ENCODE data around the gene EML2. TPM values are rescaled to one million over a fixed set of nuclear protein-coding genes. Genes with fewer than 3 reads are reported as not detected.

EML2 gene
- total RNA-seq, 1 donor from 2014 or later = 207 TPM

DNA sequence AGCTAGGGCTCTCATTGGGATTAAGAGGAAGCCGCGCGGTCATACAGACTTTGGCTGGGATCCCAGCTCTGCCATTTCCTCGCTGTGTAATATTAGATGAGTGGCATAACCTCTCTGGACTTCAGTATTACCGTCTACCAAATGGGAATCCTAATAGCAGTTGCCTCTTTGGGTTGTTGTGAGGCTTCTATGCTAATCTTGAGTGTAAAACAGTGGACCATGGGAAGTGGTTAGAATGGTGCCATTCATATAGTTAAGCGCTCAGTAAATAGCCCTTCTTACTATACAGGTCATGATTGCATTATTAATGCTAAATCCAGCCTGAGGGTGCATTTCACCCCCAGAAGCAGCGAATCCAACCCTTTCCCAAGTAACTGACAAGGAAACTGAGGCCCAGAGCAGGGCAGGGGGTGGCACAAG lies 54.0 kb downstream of the EML2 start:
- Mint-ChIP-seq H3K27ac (peak overlapping the region; percentile 97), H3K9me3 (no peaks in the 10 kb centered on the region), H3K27me3 (ENCODE audit: low read depth) (peaks cover 6% of the 10 kb centered on the region), H3K4me3 (ENCODE audit: low read depth) (peak overlapping the region; percentile 89), H3K4me1 (ENCODE audit: low read depth) (peaks cover 9% of the 10 kb centered on the region), H3K36me3 (ENCODE audit: low read depth) (peaks cover 18% of the 10 kb centered on the region)
- intact Hi-C loops (cut with micrococcal nuclease) = loop anchor here (10.0 kb wide), 1 partner anchor 160 kb away; the partner anchor contains the start of gene ERCC1
- no peak for DNase-seq (ENCODE audit: low spot score)

DNA sequence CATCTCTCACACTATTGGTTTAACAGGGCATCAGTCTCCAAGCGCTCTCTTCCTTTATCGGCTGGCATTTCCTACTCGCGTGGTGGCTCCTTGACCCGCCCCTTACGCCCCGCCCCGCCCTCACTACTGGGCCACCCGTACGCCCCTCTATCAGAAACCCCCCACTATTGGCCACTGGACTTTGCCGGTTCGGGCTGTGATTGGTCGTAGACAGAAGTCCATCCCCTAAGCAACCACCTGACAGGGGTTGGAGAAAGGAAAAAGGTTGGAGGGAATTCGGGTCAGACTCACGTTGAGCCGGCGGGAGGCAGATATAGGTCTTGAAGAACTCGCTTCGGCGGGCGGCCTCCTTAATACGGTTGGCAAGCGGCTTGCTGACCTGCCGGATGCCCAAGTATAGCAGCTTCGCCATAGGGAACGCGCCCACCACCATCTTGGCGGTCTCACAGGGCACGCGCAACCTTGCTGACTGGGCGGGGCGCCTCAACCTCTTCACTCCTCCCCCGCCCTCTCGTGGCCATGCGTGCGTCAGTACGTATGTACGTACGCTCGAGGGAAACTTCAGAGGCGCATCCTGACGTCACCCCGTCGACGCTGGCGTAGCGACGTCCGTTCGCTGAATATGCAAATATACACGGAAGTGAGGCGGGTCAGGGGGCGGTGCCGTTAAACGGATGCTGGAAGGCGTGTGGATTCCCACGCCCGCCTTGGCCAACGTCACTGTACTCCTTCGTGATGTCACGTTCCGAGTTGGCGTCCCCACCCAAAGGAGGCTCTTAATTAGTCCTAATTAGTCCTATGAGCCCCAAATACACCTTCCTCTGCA lies 54.7 kb downstream of the EML2 start, which contains the start of gene OPA3:
TSS of gene OPA3 (minus strand) at position 471 of the 826 bp plus-strand sequence. CDS start at position 433, 38 bp downstream.
- peak within 1 kb of the TSS; percentile 89 for H3K4me3 Mint-ChIP-seq (ENCODE audit: low read depth)
- H3K27me3 Mint-ChIP-seq (ENCODE audit: low read depth) = peaks cover under 1% of the 10 kb centered on the region
- peak within 1 kb of the TSS; percentile 97 for H3K27ac Mint-ChIP-seq
- peaks cover 9% of the 10 kb centered on the region for H3K4me1 Mint-ChIP-seq (ENCODE audit: low read depth)
- H3K9me3 Mint-ChIP-seq = no peaks in the 10 kb centered on the region
- intact Hi-C loops (cut with micrococcal nuclease) = loop anchor here (1.0 to 10.0 kb wide), 5 partner anchors 30 to 160 kb away; partner anchors contain the start of genes ERCC1, QPCTL, SNRPD2 and VASP
- DNase-seq (ENCODE audit: low spot score) = peak; percentile 98
- H3K36me3 Mint-ChIP-seq (ENCODE audit: low read depth) = peaks cover 18% of the 10 kb centered on the region

GRCh38 chr19:45581576-45581975 lies 57.6 kb downstream of the EML2 start:
- Mint-ChIP-seq H3K27ac (no peak overlapping the region), H3K9me3 (no peaks in the 10 kb centered on the region), H3K4me3 (ENCODE audit: low read depth) (peak overlapping the region; percentile 58), H3K36me3 (ENCODE audit: low read depth) (peaks cover 18% of the 10 kb centered on the region), H3K4me1 (ENCODE audit: low read depth) (peaks cover 20% of the 10 kb centered on the region), H3K27me3 (ENCODE audit: low read depth) (no peaks in the 10 kb centered on the region)
- DNase-seq (ENCODE audit: low spot score) = no peak
- intact Hi-C loops (cut with micrococcal nuclease) = loop anchor here (5.0 to 10.0 kb wide), 3 partner anchors 74 to 157 kb away; partner anchors contain the start of genes ERCC1, QPCTL, SNRPD2 and VASP

DNA sequence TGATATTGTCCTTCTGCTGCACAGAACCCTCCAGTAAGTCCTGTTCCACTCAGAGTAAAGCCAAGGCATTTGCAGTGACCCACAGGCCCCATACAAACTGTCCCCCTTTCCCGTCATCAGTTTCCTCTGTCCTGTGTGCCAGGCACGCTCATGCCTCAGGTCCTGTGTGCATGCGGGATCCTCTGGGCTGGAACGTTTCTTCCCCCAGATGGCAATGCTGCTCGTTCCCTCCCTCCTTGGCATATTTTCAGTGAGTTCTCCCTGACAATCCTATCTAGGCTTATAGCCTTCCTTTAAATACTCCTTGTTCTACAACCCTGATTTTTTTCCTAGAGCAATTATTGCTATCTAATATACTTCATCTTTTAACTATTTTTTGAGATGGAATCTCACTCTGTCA lies 60.3 kb downstream of the EML2 start:
- Mint-ChIP-seq H3K27ac (no peak overlapping the region), H3K4me1 (ENCODE audit: low read depth) (peaks cover 17% of the 10 kb centered on the region), H3K4me3 (ENCODE audit: low read depth) (no peak overlapping the region)

GRCh38 chr19:45577111-45577905 lies 61.9 kb downstream of the EML2 start:
- no peak overlapping the region for H3K27ac Mint-ChIP-seq
- no peak for DNase-seq (ENCODE audit: low spot score)
- intact Hi-C loops (cut with micrococcal nuclease) = no loop called here
- H3K9me3 Mint-ChIP-seq = no peaks in the 10 kb centered on the region
- no peak overlapping the region for H3K4me3 Mint-ChIP-seq (ENCODE audit: low read depth)
- H3K4me1 Mint-ChIP-seq (ENCODE audit: low read depth) = peaks cover 11% of the 10 kb centered on the region
- peaks cover 5% of the 10 kb centered on the region for H3K36me3 Mint-ChIP-seq (ENCODE audit: low read depth)
- H3K27me3 Mint-ChIP-seq (ENCODE audit: low read depth) = no peaks in the 10 kb centered on the region

More for the DNA sequence above, 60.3 kb downstream of the EML2 start:
- Mint-ChIP-seq H3K9me3 (no peaks in the 10 kb centered on the region), H3K36me3 (ENCODE audit: low read depth) (peaks cover 13% of the 10 kb centered on the region), H3K27me3 (ENCODE audit: low read depth) (no peaks in the 10 kb centered on the region)
- DNase-seq (ENCODE audit: low spot score) = no peak
- intact Hi-C loops (cut with micrococcal nuclease) = no loop called here

GRCh38 chr19:45576682-45577081 lies 62.5 kb downstream of the EML2 start:
- intact Hi-C loops (cut with micrococcal nuclease) = no loop called here
- H3K36me3 Mint-ChIP-seq (ENCODE audit: low read depth) = peaks cover 4% of the 10 kb centered on the region
- H3K4me3 Mint-ChIP-seq (ENCODE audit: low read depth) = no peak overlapping the region
- no peak overlapping the region for H3K27ac Mint-ChIP-seq
- DNase-seq (ENCODE audit: low spot score) = no peak
- peaks cover 11% of the 10 kb centered on the region for H3K4me1 Mint-ChIP-seq (ENCODE audit: low read depth)
- H3K9me3 Mint-ChIP-seq = no peaks in the 10 kb centered on the region
- H3K27me3 Mint-ChIP-seq (ENCODE audit: low read depth) = no peaks in the 10 kb centered on the region

- H3K4me1 Mint-ChIP-seq (ENCODE audit: low read depth) = peaks cover 11% of the 10 kb centered on the region
- no peaks in the 10 kb centered on the region for H3K9me3 Mint-ChIP-seq
- H3K4me3 Mint-ChIP-seq (ENCODE audit: low read depth) = no peak overlapping the region
- H3K27ac Mint-ChIP-seq = no peak overlapping the region
- intact Hi-C loops (cut with micrococcal nuclease) = no loop called here
- no peaks in the 10 kb centered on the region for H3K36me3 Mint-ChIP-seq (ENCODE audit: low read depth)
- H3K27me3 Mint-ChIP-seq (ENCODE audit: low read depth) = no peaks in the 10 kb centered on the region
- no peak for DNase-seq (ENCODE audit: low spot score)
Measured at GRCh38 chr19:45575216-45575615, 64.0 kb downstream of the EML2 start.

- H3K4me3 Mint-ChIP-seq (ENCODE audit: low read depth) = no peak overlapping the region
- DNase-seq (ENCODE audit: low spot score) = no peak
- H3K4me1 Mint-ChIP-seq (ENCODE audit: low read depth) = peaks cover 16% of the 10 kb centered on the region
- no peaks in the 10 kb centered on the region for H3K9me3 Mint-ChIP-seq
- no peaks in the 10 kb centered on the region for H3K27me3 Mint-ChIP-seq (ENCODE audit: low read depth)
- no peak overlapping the region for H3K27ac Mint-ChIP-seq
- no peaks in the 10 kb centered on the region for H3K36me3 Mint-ChIP-seq (ENCODE audit: low read depth)
- intact Hi-C loops (cut with micrococcal nuclease) = no loop called here
Measured at GRCh38 chr19:45574526-45574925, 64.7 kb downstream of the EML2 start.

- Mint-ChIP-seq H3K27me3 (ENCODE audit: low read depth) (no peaks in the 10 kb centered on the region), H3K27ac (no peak overlapping the region), H3K9me3 (no peaks in the 10 kb centered on the region), H3K4me1 (ENCODE audit: low read depth) (peaks cover 5% of the 10 kb centered on the region), H3K4me3 (ENCODE audit: low read depth) (no peak overlapping the region), H3K36me3 (ENCODE audit: low read depth) (no peaks in the 10 kb centered on the region)
- intact Hi-C loops (cut with micrococcal nuclease) = no loop called here
- no peak for DNase-seq (ENCODE audit: low spot score)
Measured at GRCh38 chr19:45571457-45572220, 67.6 kb downstream of the EML2 start.

DNA sequence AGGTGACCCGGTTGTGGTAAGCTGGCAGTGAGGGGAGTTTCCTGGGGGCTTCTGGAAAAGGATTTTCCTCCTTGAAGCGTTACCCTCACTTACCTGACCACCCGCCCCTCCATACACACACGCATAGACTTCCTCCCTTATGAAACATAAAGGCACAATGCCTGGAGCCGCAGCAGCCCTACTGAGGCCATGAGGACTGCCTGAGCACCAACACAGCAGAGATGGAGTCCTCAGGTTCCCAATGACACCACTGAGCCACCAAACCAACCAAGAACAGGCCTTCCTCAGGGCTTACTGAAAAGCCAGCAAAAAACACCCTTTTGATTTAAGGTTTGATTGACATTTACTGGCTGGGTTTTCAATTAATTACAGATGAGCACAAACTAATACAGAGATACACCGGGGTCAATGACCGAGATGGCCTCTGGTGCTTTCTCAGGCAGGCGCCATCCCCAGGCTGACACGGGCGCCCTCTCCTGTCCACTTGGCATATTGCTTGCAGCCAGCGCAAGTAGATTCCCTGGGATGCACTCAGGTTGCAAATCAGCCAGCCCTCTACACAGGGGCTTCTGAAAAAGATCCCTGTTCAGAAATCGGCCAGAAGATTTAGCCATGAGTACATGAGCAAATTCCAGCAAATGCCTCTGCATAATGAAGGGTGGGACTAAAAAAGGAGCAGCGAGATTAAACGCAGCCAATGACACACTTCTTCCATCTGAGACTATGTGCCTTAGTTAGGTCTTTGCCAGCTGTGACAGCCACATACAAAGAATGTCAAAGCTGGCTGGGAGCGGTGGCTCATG lies 69.4 kb downstream of the EML2 start:
- peak; percentile 44 for DNase-seq (ENCODE audit: low spot score)
- Mint-ChIP-seq H3K27me3 (ENCODE audit: low read depth) (no peaks in the 10 kb centered on the region), H3K4me3 (ENCODE audit: low read depth) (no peak overlapping the region), H3K27ac (peak overlapping the region; percentile 36), H3K36me3 (ENCODE audit: low read depth) (no peaks in the 10 kb centered on the region), H3K4me1 (ENCODE audit: low read depth) (peaks cover 5% of the 10 kb centered on the region), H3K9me3 (no peaks in the 10 kb centered on the region)
- intact Hi-C loops (cut with micrococcal nuclease) = no loop called here

- DNase-seq (ENCODE audit: low spot score) = no peak
- H3K9me3 Mint-ChIP-seq = no peaks in the 10 kb centered on the region
- no peak overlapping the region for H3K27ac Mint-ChIP-seq
- no peaks in the 10 kb centered on the region for H3K27me3 Mint-ChIP-seq (ENCODE audit: low read depth)
- no peak overlapping the region for H3K4me3 Mint-ChIP-seq (ENCODE audit: low read depth)
- intact Hi-C loops (cut with micrococcal nuclease) = no loop called here
- H3K4me1 Mint-ChIP-seq (ENCODE audit: low read depth) = peaks cover 5% of the 10 kb centered on the region
- no peaks in the 10 kb centered on the region for H3K36me3 Mint-ChIP-seq (ENCODE audit: low read depth)
Measured at GRCh38 chr19:45568732-45569131, 70.5 kb downstream of the EML2 start.

- no peak for DNase-seq (ENCODE audit: low spot score)
- Mint-ChIP-seq H3K4me3 (ENCODE audit: low read depth) (no peak overlapping the region), H3K36me3 (ENCODE audit: low read depth) (no peaks in the 10 kb centered on the region), H3K4me1 (ENCODE audit: low read depth) (peaks cover 9% of the 10 kb centered on the region), H3K27me3 (ENCODE audit: low read depth) (no peaks in the 10 kb centered on the region), H3K27ac (no peak overlapping the region), H3K9me3 (no peaks in the 10 kb centered on the region)
- intact Hi-C loops (cut with micrococcal nuclease) = no loop called here
Measured at GRCh38 chr19:45567609-45568008, 71.6 kb downstream of the EML2 start.

Measured in activated T-helper 2 cell treated with anti-CD3 and anti-CD28 coated beads, Interferon-gamma antibody, Interleukin-2, Interleukin-4, amounts not matched to agents 10 μg/mL and 5 μg/mL and 100 μg/mL, durations not matched to agents 14 hours and 24 hours and 36 hours (primary cell).